ENCODE data around the gene TAF4. TPM values are rescaled to one million over a fixed set of nuclear protein-coding genes. Genes with fewer than 3 reads are reported as not detected.
"Not testable (repeated sequence)": the region's sequence is repeated elsewhere in the genome, so short reads cannot be mapped to it uniquely, and the experiment has no call there.

The TAF4 gene
- total RNA-seq, 2 donors from 2014 or later, result 13.4 to 14.5 TPM

DNA sequence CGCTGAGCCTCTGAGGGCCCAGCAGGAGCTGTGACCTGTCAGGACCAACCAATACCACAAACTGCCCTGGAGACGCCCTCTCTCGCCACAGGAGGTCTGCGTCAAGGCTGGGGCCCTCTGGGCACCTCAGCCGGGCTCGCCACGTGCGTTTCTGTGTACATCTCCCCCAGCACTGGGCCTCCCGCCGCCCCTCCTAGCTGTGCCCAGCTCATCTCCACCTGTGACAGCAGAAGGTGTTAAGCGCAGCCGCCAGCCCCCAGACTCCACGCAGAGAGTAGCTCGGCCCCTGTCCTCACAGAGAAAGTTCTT is 91.4 kb downstream of the TAF4 start:
- Mint-ChIP-seq H3K9me3 (no peaks in the 10 kb centered on the region), H3K27ac (no peak overlapping the region), H3K4me1 (no peaks in the 10 kb centered on the region), H3K36me3 (ENCODE audit: low read depth) (peaks cover 48% of the 10 kb centered on the region), H3K27me3 (no peaks in the 10 kb centered on the region), H3K4me3 (no peak overlapping the region)
- ATAC-seq (replicated peaks), result no peak

DNA sequence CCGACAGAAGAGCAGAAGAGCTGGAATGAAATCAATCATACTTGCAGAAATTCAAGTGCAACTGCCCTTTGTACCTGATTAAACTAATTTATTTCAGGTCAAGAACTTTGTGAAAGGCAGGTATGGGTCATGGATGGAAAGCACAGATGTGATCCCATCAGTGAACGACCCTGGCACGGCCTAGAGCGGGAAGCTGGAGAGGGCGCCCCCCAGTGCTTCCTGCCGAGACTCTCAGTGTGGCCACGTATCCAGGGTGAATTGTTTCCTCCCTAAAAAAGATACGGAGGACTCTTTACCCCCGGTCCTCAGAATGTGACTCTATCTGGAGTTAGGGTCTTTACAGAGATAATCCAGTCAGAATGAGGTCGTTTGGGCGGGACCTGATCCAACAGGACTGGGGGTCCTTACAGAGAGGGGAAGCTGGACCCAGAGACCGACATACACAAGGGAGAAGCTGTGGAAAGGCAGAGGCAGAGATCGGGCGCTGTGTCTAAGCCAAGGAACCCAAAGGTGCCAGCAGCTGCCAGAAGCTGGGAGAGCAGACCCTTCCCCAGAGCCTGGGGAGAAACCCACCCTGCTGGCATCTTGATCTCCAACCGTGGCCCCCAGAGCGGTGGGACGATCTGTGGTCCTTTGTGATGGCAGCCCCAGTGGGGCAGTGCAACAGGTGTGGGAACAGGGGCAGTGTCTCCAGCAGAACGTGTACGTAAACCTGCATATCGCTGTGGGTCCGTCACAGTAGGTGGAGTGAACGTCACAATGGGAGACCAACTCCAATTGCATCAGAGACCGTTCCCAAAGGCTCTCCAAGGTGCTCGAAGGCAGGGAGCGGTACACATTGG is 91.9 kb downstream of the TAF4 start:
- ATAC-seq (replicated peaks), result no peak
- no peaks in the 10 kb centered on the region for H3K4me1 Mint-ChIP-seq
- no peak overlapping the region for H3K27ac Mint-ChIP-seq
- H3K9me3 Mint-ChIP-seq, result no peaks in the 10 kb centered on the region
- no peaks in the 10 kb centered on the region for H3K27me3 Mint-ChIP-seq
- no peak overlapping the region for H3K4me3 Mint-ChIP-seq
- peaks cover 48% of the 10 kb centered on the region for H3K36me3 Mint-ChIP-seq (ENCODE audit: low read depth)

DNA sequence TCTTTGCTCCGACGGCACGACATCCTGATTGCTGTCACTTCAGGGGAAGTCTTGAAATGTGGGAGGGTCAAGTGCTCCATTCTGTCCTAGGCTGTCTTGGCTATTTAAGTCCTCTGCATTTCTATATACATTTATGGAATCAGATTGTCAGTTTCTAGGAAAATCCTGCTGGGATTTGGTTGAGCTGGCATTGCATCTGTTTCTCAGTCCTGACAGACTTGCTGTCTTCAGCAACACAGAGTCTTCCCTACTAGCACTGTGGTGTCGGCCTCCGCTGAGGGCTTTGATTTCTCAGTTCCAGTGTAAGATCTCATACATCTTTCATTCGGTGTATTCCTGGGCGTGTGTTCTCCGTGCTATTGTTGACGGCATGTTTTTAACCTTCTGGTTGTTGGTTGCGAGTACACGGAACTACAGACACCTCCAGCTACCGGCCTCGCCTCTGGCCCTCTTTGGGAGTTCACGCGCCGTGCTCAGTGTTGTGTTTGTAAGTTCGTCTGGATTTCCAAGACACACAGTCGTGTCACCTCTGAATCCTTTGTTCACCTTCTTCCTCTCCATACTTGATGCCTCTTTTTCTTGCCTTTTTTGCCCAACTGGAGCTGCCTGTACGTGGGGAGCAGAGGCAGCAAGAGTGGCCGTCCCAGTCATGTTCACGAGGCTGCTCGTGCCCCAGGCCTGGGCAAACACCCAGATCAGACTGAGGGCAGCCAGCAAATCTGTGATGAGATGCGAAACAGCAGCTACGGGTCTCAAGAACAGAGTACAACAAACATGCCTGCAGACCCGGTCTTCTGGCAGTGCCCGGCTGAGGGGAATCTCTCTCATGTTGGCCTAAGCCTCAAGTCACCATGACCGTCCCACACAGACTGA is 92.8 kb downstream of the TAF4 start:
- H3K9me3 Mint-ChIP-seq, result no peaks in the 10 kb centered on the region
- H3K4me1 Mint-ChIP-seq, result no peaks in the 10 kb centered on the region
- peaks cover 2% of the 10 kb centered on the region for H3K27me3 Mint-ChIP-seq
- H3K27ac Mint-ChIP-seq, result no peak overlapping the region
- no peak for ATAC-seq (replicated peaks)
- no peak overlapping the region for H3K4me3 Mint-ChIP-seq
- H3K36me3 Mint-ChIP-seq (ENCODE audit: low read depth), result peaks cover 48% of the 10 kb centered on the region

DNA sequence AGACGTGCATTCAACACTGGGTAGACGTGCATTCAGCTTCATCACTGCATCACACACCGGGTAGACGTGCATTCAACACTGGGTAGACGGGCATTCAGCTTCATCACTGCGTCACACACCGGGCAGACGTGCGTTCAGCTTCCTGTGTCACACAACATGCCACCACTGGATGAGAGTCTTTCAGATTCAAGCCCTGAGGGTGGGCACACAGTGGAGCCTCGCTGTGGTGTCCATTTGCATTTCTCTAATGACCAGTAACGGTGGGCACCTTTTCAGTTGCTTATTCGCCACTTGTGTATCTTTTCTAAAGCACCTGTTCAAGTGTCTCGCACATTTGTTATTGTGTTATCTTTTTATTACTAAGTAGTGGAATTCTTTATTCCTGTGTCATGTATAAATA is 94.1 kb downstream of the TAF4 start:
- not testable (repeated sequence) for H3K27me3 Mint-ChIP-seq; H3K9me3 Mint-ChIP-seq; H3K27ac Mint-ChIP-seq; ATAC-seq (replicated peaks); H3K4me3 Mint-ChIP-seq; H3K4me1 Mint-ChIP-seq
- peaks cover 41% of the 10 kb centered on the region for H3K36me3 Mint-ChIP-seq (ENCODE audit: low read depth)

DNA sequence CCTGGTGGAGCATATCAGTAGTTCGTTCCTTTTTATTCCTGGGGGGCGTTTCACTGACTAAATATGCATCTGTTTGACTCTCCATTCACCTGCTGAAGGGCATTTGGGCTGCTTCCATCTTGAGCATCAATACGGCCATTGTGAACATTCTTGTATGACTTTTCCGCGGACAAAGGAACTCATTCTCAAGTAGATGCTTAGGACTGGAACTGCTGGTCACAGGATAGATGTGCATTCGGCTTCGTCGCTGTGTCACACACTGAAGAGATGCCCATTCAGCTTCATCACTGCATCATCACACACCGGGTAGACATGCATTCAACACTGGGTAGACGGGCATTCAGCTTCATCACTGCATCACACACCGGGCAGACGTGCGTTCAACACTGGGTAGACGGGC is 95.3 kb downstream of the TAF4 start:
- Mint-ChIP-seq H3K4me3 (no peak overlapping the region), H3K36me3 (ENCODE audit: low read depth) (peaks cover 33% of the 10 kb centered on the region), H3K9me3 (no peaks in the 10 kb centered on the region), H3K27ac (no peak overlapping the region), H3K4me1 (no peaks in the 10 kb centered on the region), H3K27me3 (peaks cover 7% of the 10 kb centered on the region)
- no peak for ATAC-seq (replicated peaks)

DNA sequence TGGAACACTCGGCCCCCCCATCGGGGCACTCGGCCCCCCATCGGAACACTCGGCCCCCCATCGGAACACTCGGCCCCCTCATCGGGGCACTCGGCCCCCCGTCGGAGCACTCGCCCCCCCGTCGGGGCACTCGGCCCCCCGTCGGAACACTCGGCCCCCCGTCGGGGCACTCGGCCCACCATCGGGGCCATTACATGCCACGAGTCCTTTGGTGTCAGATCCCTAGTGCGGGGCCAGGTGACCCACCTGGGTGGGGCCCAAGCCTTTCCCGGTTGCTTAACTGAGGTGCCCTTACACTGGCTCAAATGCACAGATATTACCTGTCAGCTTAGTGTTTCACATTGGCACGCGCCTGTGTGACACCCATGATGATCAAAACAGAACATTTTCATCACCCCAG is 95.9 kb downstream of the TAF4 start:
- H3K4me3 Mint-ChIP-seq, result no peak overlapping the region
- H3K4me1 Mint-ChIP-seq, result no peaks in the 10 kb centered on the region
- H3K27me3 Mint-ChIP-seq, result peaks cover 7% of the 10 kb centered on the region
- no peaks in the 10 kb centered on the region for H3K9me3 Mint-ChIP-seq
- ATAC-seq (replicated peaks), result no peak
- peaks cover 29% of the 10 kb centered on the region for H3K36me3 Mint-ChIP-seq (ENCODE audit: low read depth)
- H3K27ac Mint-ChIP-seq, result no peak overlapping the region

DNA sequence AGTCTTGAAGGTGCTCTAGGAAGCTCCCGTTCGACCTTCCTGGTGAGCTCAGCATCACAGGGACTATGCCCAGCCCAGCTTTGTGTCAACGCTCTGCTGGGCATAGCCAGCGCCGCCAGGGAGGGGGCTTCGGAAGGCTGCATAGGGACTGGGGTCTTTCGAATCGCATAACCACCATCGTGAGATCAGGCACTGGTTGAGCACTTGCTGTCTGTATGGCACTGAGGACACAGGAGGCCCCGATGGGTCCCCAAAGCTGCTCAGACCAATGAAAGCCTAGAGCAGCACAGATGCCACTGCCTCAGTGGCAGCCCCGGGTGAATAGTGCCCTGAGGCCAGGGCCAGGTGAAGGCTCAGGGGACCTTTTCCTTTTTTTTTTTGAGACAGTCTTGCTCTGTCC is 96.7 kb downstream of the TAF4 start:
- Mint-ChIP-seq H3K4me1 (no peaks in the 10 kb centered on the region), H3K36me3 (ENCODE audit: low read depth) (peaks cover 20% of the 10 kb centered on the region), H3K27me3 (peaks cover 7% of the 10 kb centered on the region), H3K4me3 (no peak overlapping the region), H3K9me3 (no peaks in the 10 kb centered on the region), H3K27ac (no peak overlapping the region)
- ATAC-seq (replicated peaks), result no peak

DNA sequence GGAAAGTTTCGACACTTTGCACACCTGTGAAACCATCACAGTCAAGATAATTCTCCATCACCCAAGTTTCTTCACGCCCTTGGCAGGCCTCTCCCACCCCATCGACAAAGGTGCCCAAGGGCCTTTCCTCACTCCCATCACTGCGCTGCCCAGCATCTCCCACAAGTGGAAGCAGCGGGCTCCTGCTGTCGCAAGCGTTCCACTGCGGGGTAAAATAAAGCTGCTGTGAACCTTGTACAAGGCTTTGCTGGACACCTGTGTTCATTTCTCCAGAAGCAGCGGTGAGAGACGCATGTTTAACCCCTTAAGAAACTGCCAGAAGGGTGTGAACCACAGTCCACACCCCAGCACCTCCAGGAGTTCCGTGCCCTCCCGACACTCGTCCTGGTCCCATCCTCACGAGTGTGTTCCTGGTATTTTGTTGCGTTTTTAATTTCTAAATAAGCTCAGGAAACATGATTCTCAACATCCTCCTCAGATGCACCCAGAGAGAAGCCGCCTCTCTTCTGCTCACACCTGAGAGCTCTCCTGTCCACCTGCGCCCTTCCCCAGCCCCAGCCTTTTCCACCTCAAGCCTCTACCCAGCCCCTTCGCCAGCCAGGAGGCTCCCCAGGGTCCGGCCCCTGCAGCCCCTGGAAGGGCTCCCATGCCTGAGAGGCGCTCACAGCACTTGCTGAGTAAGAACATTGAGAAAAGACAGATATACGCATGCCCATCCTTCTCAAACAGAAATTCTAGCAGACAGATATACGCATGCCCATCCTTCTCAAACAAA is 97.5 kb downstream of the TAF4 start:
- peaks cover 11% of the 10 kb centered on the region for H3K27me3 Mint-ChIP-seq
- H3K27ac Mint-ChIP-seq, result no peak overlapping the region
- H3K36me3 Mint-ChIP-seq (ENCODE audit: low read depth), result peaks cover 13% of the 10 kb centered on the region
- ATAC-seq (replicated peaks), result no peak
- no peaks in the 10 kb centered on the region for H3K9me3 Mint-ChIP-seq
- no peaks in the 10 kb centered on the region for H3K4me1 Mint-ChIP-seq
- H3K4me3 Mint-ChIP-seq, result no peak overlapping the region

DNA sequence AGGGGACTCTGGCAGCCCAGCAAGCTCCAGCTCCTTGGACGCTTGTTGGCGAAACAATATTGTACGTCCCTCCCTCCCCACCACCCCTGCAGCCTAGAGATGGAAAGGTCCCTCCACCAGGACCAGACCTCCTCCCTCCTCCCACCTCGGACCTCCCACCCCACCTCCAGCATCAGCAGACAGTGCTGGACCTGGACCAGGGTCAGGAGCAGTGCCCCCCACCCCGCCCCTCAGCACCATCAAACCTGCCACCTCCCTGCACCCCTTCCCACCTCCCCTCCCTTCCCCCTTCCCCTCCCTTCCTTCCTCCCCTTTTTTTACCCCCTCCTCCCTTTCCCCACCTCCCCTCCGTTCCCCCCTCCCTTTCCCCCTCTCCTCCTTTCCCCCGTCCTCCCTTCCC is 98.4 kb downstream of the TAF4 start:
- Mint-ChIP-seq H3K9me3 (no peaks in the 10 kb centered on the region), H3K4me3 (no peak overlapping the region), H3K27ac (no peak overlapping the region), H3K36me3 (ENCODE audit: low read depth) (peaks cover 4% of the 10 kb centered on the region), H3K27me3 (peaks cover 11% of the 10 kb centered on the region), H3K4me1 (no peaks in the 10 kb centered on the region)
- no peak for ATAC-seq (replicated peaks)

DNA sequence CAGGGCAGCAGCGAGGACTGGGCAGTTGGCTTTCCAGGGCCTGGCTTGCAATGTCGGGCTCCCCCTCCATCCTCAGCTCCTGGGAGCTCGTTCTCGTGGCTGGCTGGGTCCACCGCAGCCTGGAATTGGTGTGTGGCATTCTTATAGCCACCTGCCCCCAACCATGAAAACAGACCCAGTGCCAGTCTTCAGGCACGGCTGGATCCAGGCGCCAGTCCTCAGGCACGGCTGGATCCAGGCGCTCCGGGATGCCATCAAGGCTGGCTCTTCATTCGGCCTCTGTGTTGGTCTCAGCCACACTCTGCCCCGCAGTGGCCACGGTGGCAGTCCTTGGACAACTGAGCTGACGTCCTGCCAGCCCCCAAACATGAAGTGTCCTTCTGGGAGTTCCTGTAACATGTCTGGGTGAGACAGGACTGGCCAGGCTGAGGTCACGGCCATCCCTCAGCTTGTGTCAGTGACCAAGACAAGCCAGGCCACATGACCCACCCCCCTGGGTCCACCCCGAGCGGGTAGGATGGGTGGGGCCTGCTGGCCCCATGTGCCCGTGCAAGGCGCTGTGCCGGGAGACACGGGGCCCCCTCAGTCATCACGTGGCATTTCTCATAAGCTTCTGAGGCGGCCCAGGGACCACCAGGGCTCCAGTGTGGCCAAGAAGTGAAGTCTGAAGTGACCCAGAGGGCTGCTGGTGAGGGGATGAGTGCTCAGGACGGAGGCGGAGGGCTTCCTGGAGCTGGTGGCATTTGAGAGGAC is 99.0 kb downstream of the TAF4 start:
- no peaks in the 10 kb centered on the region for H3K36me3 Mint-ChIP-seq (ENCODE audit: low read depth)
- no peak overlapping the region for H3K4me3 Mint-ChIP-seq
- H3K9me3 Mint-ChIP-seq, result no peaks in the 10 kb centered on the region
- no peak for ATAC-seq (replicated peaks)
- H3K27ac Mint-ChIP-seq, result no peak overlapping the region
- H3K4me1 Mint-ChIP-seq, result no peaks in the 10 kb centered on the region
- peaks cover 11% of the 10 kb centered on the region for H3K27me3 Mint-ChIP-seq

DNA sequence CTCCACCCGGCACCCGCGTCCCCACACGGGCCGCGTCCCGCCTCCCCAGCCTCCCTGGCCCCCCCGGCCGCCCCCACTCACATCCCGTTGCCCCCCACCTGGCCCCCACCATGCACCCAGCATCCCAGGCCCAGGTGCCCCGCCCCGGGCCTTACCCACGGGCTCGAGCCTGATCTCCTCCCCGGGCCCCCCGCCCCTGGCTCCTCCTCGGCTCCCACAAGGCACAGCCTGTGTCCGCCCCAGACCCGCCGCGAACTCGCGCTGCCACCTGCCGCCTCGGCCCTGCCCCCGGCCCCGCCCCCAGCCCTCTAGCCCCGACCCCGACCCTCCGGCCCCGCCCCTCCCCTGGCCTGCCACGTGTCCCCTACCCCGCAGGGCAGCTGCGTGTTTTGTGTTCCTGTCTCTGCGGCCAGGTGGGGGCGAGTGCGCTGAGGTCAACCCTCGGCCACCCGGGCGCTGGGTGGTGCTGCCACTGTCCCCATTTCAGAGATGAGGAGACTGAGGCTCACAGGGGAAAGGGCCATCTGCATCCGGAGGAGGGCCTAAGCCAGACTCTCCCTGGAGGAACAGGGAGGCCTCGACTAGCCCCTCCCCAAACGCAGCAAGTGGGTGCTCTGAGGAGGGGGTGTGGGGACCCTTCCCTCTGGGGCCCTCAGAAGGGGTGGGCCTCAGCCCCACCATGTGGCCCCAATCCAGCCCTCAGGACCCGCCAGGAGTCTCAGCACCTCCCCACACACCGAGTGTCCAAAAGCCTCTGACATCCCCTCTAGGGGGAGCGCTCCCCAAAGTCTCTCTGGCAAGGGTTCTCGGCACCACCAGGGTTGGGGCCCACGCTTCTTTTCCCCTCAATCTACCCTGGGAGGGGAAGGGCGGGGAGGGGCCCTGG is 99.8 kb downstream of the TAF4 start:
- no peak for ATAC-seq (replicated peaks)

DNA sequence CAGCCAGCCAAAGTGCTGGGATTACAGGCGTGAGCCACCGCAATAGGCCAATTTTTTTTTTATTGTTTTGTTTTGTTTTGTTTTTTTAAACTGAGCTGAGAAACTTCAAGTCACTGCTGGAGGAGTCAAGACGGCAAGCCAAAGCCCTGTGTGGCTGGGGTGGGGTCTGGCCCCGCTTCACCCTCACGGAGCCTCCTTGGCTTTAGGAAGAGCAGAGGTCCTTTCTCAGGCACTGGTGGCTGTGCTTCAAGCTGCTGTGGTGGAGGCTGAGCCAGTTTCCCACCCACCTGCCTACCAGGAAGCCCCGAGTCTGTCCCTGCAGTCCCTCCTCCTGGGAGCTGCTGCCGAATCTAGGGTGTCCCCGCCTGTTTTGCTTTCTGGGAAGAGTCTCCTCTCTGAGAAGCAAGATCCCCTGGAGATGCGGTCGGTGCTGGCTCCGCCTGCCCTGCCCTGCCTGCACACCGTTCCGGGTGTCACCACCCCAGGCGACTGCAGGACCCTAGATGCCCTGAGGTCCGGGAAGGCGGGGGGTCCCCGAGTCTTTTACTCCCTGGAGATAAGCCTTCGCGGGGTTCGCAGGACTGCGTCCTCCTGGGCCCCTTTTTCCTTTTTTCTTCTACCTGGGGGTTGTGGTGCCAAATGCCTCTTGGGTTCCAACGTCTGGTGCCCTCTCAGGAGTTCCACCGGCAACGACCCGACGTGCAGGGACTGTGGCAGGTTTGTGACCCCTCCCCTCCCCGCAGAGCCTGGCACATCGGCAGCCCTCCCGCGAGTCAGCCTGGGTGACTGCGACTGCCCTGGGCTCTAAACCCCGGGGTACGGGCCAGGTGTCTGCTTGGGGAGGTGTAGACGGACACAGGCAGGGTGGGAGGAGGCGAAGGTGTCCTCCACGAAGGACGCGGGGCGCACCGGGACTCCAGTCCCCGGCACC is 100.7 kb downstream of the TAF4 start:
- Mint-ChIP-seq H3K36me3 (ENCODE audit: low read depth) (no peaks in the 10 kb centered on the region), H3K4me3 (no peak overlapping the region), H3K27ac (no peak overlapping the region), H3K27me3 (peaks cover 11% of the 10 kb centered on the region), H3K9me3 (no peaks in the 10 kb centered on the region), H3K4me1 (no peaks in the 10 kb centered on the region)
- ATAC-seq (replicated peaks), result no peak

More for the DNA sequence above, 99.8 kb downstream of the TAF4 start:
- no peak overlapping the region for H3K4me3 Mint-ChIP-seq
- no peaks in the 10 kb centered on the region for H3K4me1 Mint-ChIP-seq
- H3K9me3 Mint-ChIP-seq, result no peaks in the 10 kb centered on the region
- H3K36me3 Mint-ChIP-seq (ENCODE audit: low read depth), result no peaks in the 10 kb centered on the region
- no peak overlapping the region for H3K27ac Mint-ChIP-seq
- peaks cover 11% of the 10 kb centered on the region for H3K27me3 Mint-ChIP-seq
